PC-9 (cell line): ENCODE measurements around the gene EPHA2. TPM values are rescaled to one million over a fixed set of nuclear protein-coding genes. Genes with fewer than 3 reads are reported as not detected.
"Not testable (repeated sequence)": the region's sequence is repeated elsewhere in the genome, so short reads cannot be mapped to it uniquely, and the experiment has no call there.

Experiments used
- BruUV-seq: library from RNA; stranded (reverse); fragments of 400-500 nt; replicated peaks from 2 replicates; lab custom pipeline; 2021; lab: Mats Ljungman, UMichigan
- CTCF ChIA-PET: fragments of 300-600 bp; sonication (Branson Sonifier 250); formaldehyde crosslinking; loops from one replicate; lab custom pipeline; 2022; ENCODE audit warnings: antibody characterized with exemption; lab: Charles Lee
- POLR2A ChIA-PET: fragments of 300-600 bp; sonication (Branson Sonifier 250); formaldehyde crosslinking; loops from one replicate; lab custom pipeline; 2022; ENCODE audit warnings: antibody characterized with exemption; ENCODE audit not compliant: unreplicated experiment; lab: Charles Lee
- DNase-seq, 2 experiments: peaks; one replicate each; pipeline versions ENCODE4 v3.0.0 to v3.0.0-alpha.2; 2015 to 2022; ENCODE audit warnings: mixed read lengths in 1 of 2
- H2AFZ ChIP-seq: fragments of 200-600 bp; sonication (generic); 2 replicates; pipeline ENCODE4 v1.8.1; 2017; ENCODE audit warnings: antibody characterized with exemption
- H3F3A ChIP-seq: fragments of 200-600 bp; sonication (generic); 2 replicates; pipeline ENCODE4 v1.8.1; 2017; ENCODE audit warnings: antibody characterized with exemption, mild to moderate bottlenecking, low read depth; ENCODE audit not compliant: insufficient read depth
- H3K27ac ChIP-seq: fragments of 200-600 bp; sonication (generic); 2 replicates; pipeline ENCODE4 v1.6.1; 2016; ENCODE audit warnings: mixed run types
- H3K27me3 ChIP-seq: fragments of 200-600 bp; sonication (generic); 2 replicates; pipeline ENCODE4 v1.6.1; 2016; ENCODE audit warnings: low read depth, mixed run types; ENCODE audit not compliant: insufficient read depth
- H3K36me3 ChIP-seq: fragments of 200-600 bp; sonication (generic); 2 replicates; pipeline ENCODE4 v1.6.1; 2016; ENCODE audit warnings: low read depth, mixed run types
- H3K4me1 ChIP-seq: fragments of 200-600 bp; sonication (generic); replicated peaks from 2 replicates; pipeline ENCODE4 v1.6.1; 2016; ENCODE audit warnings: mixed run types; ENCODE audit not compliant: insufficient read depth
- H3K4me2 ChIP-seq: fragments of 200-600 bp; sonication (generic); 2 replicates; pipeline ENCODE4 v1.6.1; 2017; ENCODE audit warnings: mixed run types
- H3K4me3 ChIP-seq: fragments of 200-600 bp; sonication (generic); 2 replicates; pipeline ENCODE4 v1.6.1; 2016; ENCODE audit warnings: mixed run types
- H3K79me2 ChIP-seq: fragments of 200-600 bp; sonication (generic); 2 replicates; pipeline ENCODE4 v1.6.1; 2017; ENCODE audit warnings: low read depth, mixed run types
- H3K9me2 ChIP-seq: fragments of 200-600 bp; sonication (generic); 2 replicates; pipeline ENCODE4 v1.8.1; 2017; ENCODE audit warnings: mild to moderate bottlenecking; ENCODE audit not compliant: insufficient read depth
- H3K9me3 ChIP-seq: fragments of 200-600 bp; sonication (generic); 2 replicates; pipeline ENCODE4 v1.8.1; 2016; ENCODE audit warnings: low read depth; ENCODE audit not compliant: insufficient read depth
- H4K20me1 ChIP-seq: fragments of 200-600 bp; sonication (generic); 2 replicates; pipeline ENCODE4 v1.8.1; 2017; ENCODE audit not compliant: insufficient read depth
- EZH2 ChIP-seq: fragments of 200-600 bp; sonication (generic); IDR thresholded peaks from 2 replicates; pipeline ENCODE4 v1.8.0; 2017; ENCODE audit warnings: antibody characterized with exemption, low read depth
- intact Hi-C: fragments of 100-400 bp; cut with micrococcal nuclease; formaldehyde crosslinking; loops from one replicate; pipeline ENCODE4 v1.10.0; 2022; ENCODE audit not compliant: unreplicated experiment
- total RNA-seq: library from RNA; stranded (reverse); gene quantifications from 2 replicates; pipeline ENCODE4 v1.2.3, GENCODE V29; 2021
- TF ChIP-seq, protein P1 (sequence below): fragments of 200-600 bp; sonication (generic); conservative IDR thresholded peaks from 2 replicates; pipeline ENCODE4 v1.6.1; 2017; ENCODE audit warnings: mixed run types, antibody characterized with exemption, mild to moderate bottlenecking, moderate library complexity

EPHA2 gene
- total RNA-seq, 1 experiment from 2014 or later, result 48.3 TPM

- Histone ChIP-seq H2AFZ (no peak overlapping the region), H3K36me3 (no peaks in the 10 kb centered on the region), H3K9me3 (no peaks in the 10 kb centered on the region), H3K4me2 (peak overlapping the region; percentile 79; the same call in 1 of the 2 replicates), H3K4me1 (peaks cover 74% of the 10 kb centered on the region), H3F3A (peaks cover 22% of the 10 kb centered on the region; the same call in 1 of the 2 replicates), H3K4me3 (no peak overlapping the region), H3K27ac (peak overlapping the region; percentile 46; the same call in 1 of the 2 replicates), H3K79me2 (peaks cover 8% of the 10 kb centered on the region; the same call in 1 of the 2 replicates), H4K20me1 (no peaks in the 10 kb centered on the region), H3K9me2 (no peaks in the 10 kb centered on the region), H3K27me3 (no peaks in the 10 kb centered on the region)
- ChIA-PET POLR2A (no interaction called here), CTCF (interaction anchor here (0.6 kb wide), 1 partner anchor 15 kb away, joined by 3 read pairs; no protein-coding TSS in a partner anchor)
- BruUV-seq, result TSS peak; percentile 1
- no peak for DNase-seq
- no peak for TF ChIP-seq EZH2
- TF ChIP-seq, protein P1, sequence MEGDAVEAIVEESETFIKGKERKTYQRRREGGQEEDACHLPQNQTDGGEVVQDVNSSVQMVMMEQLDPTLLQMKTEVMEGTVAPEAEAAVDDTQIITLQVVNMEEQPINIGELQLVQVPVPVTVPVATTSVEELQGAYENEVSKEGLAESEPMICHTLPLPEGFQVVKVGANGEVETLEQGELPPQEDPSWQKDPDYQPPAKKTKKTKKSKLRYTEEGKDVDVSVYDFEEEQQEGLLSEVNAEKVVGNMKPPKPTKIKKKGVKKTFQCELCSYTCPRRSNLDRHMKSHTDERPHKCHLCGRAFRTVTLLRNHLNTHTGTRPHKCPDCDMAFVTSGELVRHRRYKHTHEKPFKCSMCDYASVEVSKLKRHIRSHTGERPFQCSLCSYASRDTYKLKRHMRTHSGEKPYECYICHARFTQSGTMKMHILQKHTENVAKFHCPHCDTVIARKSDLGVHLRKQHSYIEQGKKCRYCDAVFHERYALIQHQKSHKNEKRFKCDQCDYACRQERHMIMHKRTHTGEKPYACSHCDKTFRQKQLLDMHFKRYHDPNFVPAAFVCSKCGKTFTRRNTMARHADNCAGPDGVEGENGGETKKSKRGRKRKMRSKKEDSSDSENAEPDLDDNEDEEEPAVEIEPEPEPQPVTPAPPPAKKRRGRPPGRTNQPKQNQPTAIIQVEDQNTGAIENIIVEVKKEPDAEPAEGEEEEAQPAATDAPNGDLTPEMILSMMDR, result no peak
- intact Hi-C loops, result no loop called here
Observed at GRCh38 chr1:16168622-16169360, 12.9 kb upstream of the EPHA2 start.

- H3K4me1 ChIP-seq, result peaks cover 72% of the 10 kb centered on the region
- H3K9me3 ChIP-seq, intact Hi-C loops, H3K36me3 ChIP-seq, H3K27me3 ChIP-seq, H3K4me3 ChIP-seq, CTCF ChIA-PET, H3K9me2 ChIP-seq, BruUV-seq, DNase-seq, H3K79me2 ChIP-seq, H2AFZ ChIP-seq, H4K20me1 ChIP-seq: not testable (repeated sequence)
- H3K27ac ChIP-seq, result peak overlapping the region; percentile 46; the same call in 1 of the 2 replicates
- POLR2A ChIA-PET, result interaction anchor here (0.6 kb wide), 1 partner anchor 1625 kb away, joined by 17 read pairs; no protein-coding TSS in a partner anchor
- H3K4me2 ChIP-seq, result peak overlapping the region; percentile 79; the same call in 1 of the 2 replicates
- peaks cover 22% of the 10 kb centered on the region; the same call in 1 of the 2 replicates for H3F3A ChIP-seq
Observed at GRCh38 chr1:16168144-16168495, 12.3 kb upstream of the EPHA2 start.

GRCh38 chr1:16167331-16168143, 11.7 kb upstream of the EPHA2 start:
- peak; percentile 68 to 85 for DNase-seq
- no peak for TF ChIP-seq EZH2
- TF ChIP-seq, protein P1, result no peak
- Histone ChIP-seq H3K79me2 (peaks cover 8% of the 10 kb centered on the region; the same call in 1 of the 2 replicates), H4K20me1 (no peaks in the 10 kb centered on the region), H3K36me3 (no peaks in the 10 kb centered on the region), H3K4me1 (peaks cover 66% of the 10 kb centered on the region), H3K9me3 (no peaks in the 10 kb centered on the region), H2AFZ (no peak overlapping the region), H3F3A (peaks cover 16% of the 10 kb centered on the region; the same call in 1 of the 2 replicates), H3K27ac (peak overlapping the region; percentile 75), H3K4me2 (peak overlapping the region; percentile 79), H3K4me3 (peak overlapping the region; percentile 80), H3K27me3 (no peaks in the 10 kb centered on the region), H3K9me2 (no peaks in the 10 kb centered on the region)
- no TSS peak for BruUV-seq
- ChIA-PET CTCF (no interaction called here), POLR2A (interaction anchor here (0.6 kb wide), 1 partner anchor 1626 kb away, joined by 17 read pairs; no protein-coding TSS in a partner anchor)
- intact Hi-C loops, result no loop called here
